GM23338 (cell line): Measurements from ENCODE around the gene LCE7A. TPM values are rescaled to one million over a fixed set of nuclear protein-coding genes. Genes with fewer than 3 reads are reported as not detected.

Source experiments
- ATAC-seq: fragments of 200-7000 bp; cut with Tn5 transposase; 3 replicates; pipeline ENCODE4 v1.9.1; 2020
- DNase-seq: peaks from one replicate; pipeline ENCODE4 v3.0.0-alpha.2; 2015; ENCODE audit warnings: low spot score
- H2AFZ ChIP-seq: fragments of 200-600 bp; sonication (generic); 2 replicates; pipeline ENCODE4 v1.8.0; 2016; ENCODE audit warnings: antibody characterized with exemption, mild to moderate bottlenecking, moderate library complexity
- H3F3A ChIP-seq: fragments of 200-600 bp; sonication (generic); replicated peaks from 2 replicates; pipeline ENCODE4 v1.8.0; 2017; ENCODE audit warnings: antibody characterized with exemption, mixed run types, low read depth
- H3K27ac ChIP-seq: fragments of 200-600 bp; sonication (generic); 2 replicates; pipeline ENCODE4 v1.6.1; 2016; ENCODE audit warnings: low read depth
- H3K27me3 ChIP-seq: fragments of 200-600 bp; sonication (generic); 2 replicates; pipeline ENCODE4 v1.8.0; 2016; ENCODE audit warnings: mild to moderate bottlenecking, mixed run types, moderate library complexity; ENCODE audit not compliant: insufficient read depth
- H3K36me3 ChIP-seq: fragments of 200-600 bp; sonication (generic); 2 replicates; pipeline ENCODE4 v1.8.0; 2016; ENCODE audit warnings: mild to moderate bottlenecking; ENCODE audit not compliant: insufficient read depth
- H3K4me1 ChIP-seq: fragments of 200-600 bp; sonication (generic); 2 replicates; pipeline ENCODE4 v1.8.0; 2016; ENCODE audit warnings: mild to moderate bottlenecking, moderate library complexity; ENCODE audit not compliant: insufficient read depth
- H3K4me2 ChIP-seq: fragments of 200-600 bp; sonication (generic); 2 replicates; pipeline ENCODE4 v1.7.1; 2017; ENCODE audit warnings: mixed run types
- H3K4me3 ChIP-seq: fragments of 200-600 bp; sonication (generic); 2 replicates; pipeline ENCODE4 v1.6.1; 2016; ENCODE audit warnings: mixed run types
- H3K79me2 ChIP-seq: fragments of 200-600 bp; sonication (generic); replicated peaks from 2 replicates; pipeline ENCODE4 v1.8.0; 2017; ENCODE audit warnings: mild to moderate bottlenecking; ENCODE audit not compliant: insufficient read depth
- H3K9me2 ChIP-seq: fragments of 200-600 bp; sonication (generic); 2 replicates; pipeline ENCODE4 v1.8.0; 2017; ENCODE audit not compliant: insufficient read depth
- H4K20me1 ChIP-seq: fragments of 200-600 bp; sonication (generic); replicated peaks from 2 replicates; pipeline ENCODE4 v1.8.0; 2017; ENCODE audit warnings: mild to moderate bottlenecking; ENCODE audit not compliant: insufficient read depth
- H3K27ac Mint-ChIP-seq: 2 replicates; pipeline ENCODE4 v1.8.0; 2020; ENCODE audit warnings: inconsistent platforms, mild to moderate bottlenecking, moderate library complexity, mixed read lengths
- H3K27me3 Mint-ChIP-seq: 3 replicates; pipeline ENCODE4 v1.8.0; 2022; ENCODE audit warnings: low read depth, mild to moderate bottlenecking, moderate library complexity, mixed read lengths, inconsistent platforms; ENCODE audit not compliant: insufficient read depth, poor library complexity
- H3K36me3 Mint-ChIP-seq: 3 replicates; pipeline ENCODE4 v1.8.0; 2021; ENCODE audit warnings: low read depth, mild to moderate bottlenecking, inconsistent platforms, moderate library complexity, mixed read lengths
- H3K4me1 Mint-ChIP-seq: 3 replicates; pipeline ENCODE4 v1.8.0; 2020; ENCODE audit warnings: mild to moderate bottlenecking, inconsistent platforms, mixed read lengths
- H3K4me3 Mint-ChIP-seq: 3 replicates; pipeline ENCODE4 v1.8.0; 2021; ENCODE audit warnings: moderate library complexity, mild to moderate bottlenecking, inconsistent platforms, mixed read lengths
- H3K9me3 Mint-ChIP-seq: 3 replicates; pipeline ENCODE4 v1.8.0; 2020; ENCODE audit warnings: moderate library complexity, mild to moderate bottlenecking, inconsistent platforms, mixed read lengths
- CREB1 ChIP-seq: fragments of 250-450 bp; sonication (Bioruptor Pico); IDR thresholded peaks from 2 replicates; pipeline ENCODE4 v1.5.0; 2020; ENCODE audit warnings: low read depth, mild to moderate bottlenecking, moderate library complexity
- ETS1 ChIP-seq: IDR thresholded peaks from 2 replicates; pipeline ENCODE4 v1.6.1; 2016; ENCODE audit warnings: antibody characterized with exemption
- EZH2 ChIP-seq: fragments of 200-600 bp; sonication (generic); IDR thresholded peaks from one replicate; pipeline ENCODE4 v1.8.0; 2017; ENCODE audit warnings: antibody characterized with exemption, mild to moderate bottlenecking, low read depth; ENCODE audit not compliant: unreplicated experiment
- EZH2phosphoT487 ChIP-seq: fragments of 200-600 bp; sonication (generic); IDR thresholded peaks from one replicate; pipeline ENCODE4 v1.8.1; 2018; ENCODE audit warnings: antibody characterized with exemption; ENCODE audit not compliant: unreplicated experiment
- JUNB ChIP-seq: IDR thresholded peaks from one replicate; pipeline ENCODE4 v1.6.1; 2016; ENCODE audit warnings: antibody characterized with exemption; ENCODE audit not compliant: unreplicated experiment
- NANOG ChIP-seq: IDR thresholded peaks from 2 replicates; pipeline ENCODE4 v1.6.1; 2016; ENCODE audit warnings: antibody characterized with exemption, borderline replicate concordance
- POLR2AphosphoS5 ChIP-seq: IDR thresholded peaks from 2 replicates; pipeline ENCODE4 v1.6.1; 2016; ENCODE audit warnings: antibody characterized with exemption, low read depth
- REST ChIP-seq: IDR thresholded peaks from one replicate; pipeline ENCODE4 v1.6.1; 2018; ENCODE audit warnings: antibody characterized with exemption; ENCODE audit not compliant: unreplicated experiment
- STAT1 ChIP-seq: IDR thresholded peaks from one replicate; pipeline ENCODE4 v1.6.1; 2016; ENCODE audit warnings: antibody characterized with exemption; ENCODE audit not compliant: unreplicated experiment
- ZNF114 ChIP-seq: fragments of 250-450 bp; sonication (Bioruptor Pico); IDR thresholded peaks from 2 replicates; pipeline ENCODE4 v1.5.0; 2020; ENCODE audit warnings: mild to moderate bottlenecking, moderate library complexity
- ZNF331 ChIP-seq: fragments of 250-450 bp; sonication (Bioruptor Pico); IDR thresholded peaks from 2 replicates; pipeline ENCODE4 v1.5.0; 2020; ENCODE audit warnings: low read depth, mild to moderate bottlenecking, moderate library complexity
- polyA plus RNA-seq: library from polyadenylated mRNA; unstranded; fragments of >200 nt; fragmentation: Nextera tagmentation; extraction: Ambion mirVana; gene quantifications from 2 replicates; pipeline ENCODE4 v1.2.1, GENCODE V29; 2016
- total RNA-seq: library from RNA; depleted of rRNA; stranded (reverse); fragments of >200 nt; shearing (Covaris generic); gene quantifications from 2 replicates; pipeline ENCODE4 v1.2.3, GENCODE V29; 2014
- TF ChIP-seq, protein P1 (sequence below), 2 experiments: fragments of 200-600 bp in 1 of 2; sonication (generic) in 1 of 2; conservative IDR thresholded peaks; 2 replicates each; pipeline versions ENCODE4 v1.5.1 to v1.6.1; 2016 to 2017; ENCODE audit warnings: antibody characterized with exemption in 2 of 2, low read depth in 2 of 2, mild to moderate bottlenecking in 2 of 2, moderate library complexity in 1 of 2
- TF ChIP-seq, protein P2 (sequence below): fragments of 250-450 bp; sonication (Bioruptor Pico); IDR thresholded peaks from 2 replicates; pipeline ENCODE4 v1.5.0; 2020; ENCODE audit warnings: mild to moderate bottlenecking, moderate library complexity

Gene LCE7A
- total and polyA plus RNA-seq, 2 experiments from 2014 or later = not detected

- Histone ChIP-seq H3K79me2 (no peaks in the 10 kb centered on the region), H3K9me2 (no peaks in the 10 kb centered on the region), H4K20me1 (no peaks in the 10 kb centered on the region), H3K4me1 (no peaks in the 10 kb centered on the region), H3K27ac (no peak overlapping the region), H2AFZ (peak overlapping the region; percentile 72; the same call in 1 of the 2 replicates), H3K27me3 (no peaks in the 10 kb centered on the region), H3K4me3 (no peak overlapping the region), H3F3A (no peaks in the 10 kb centered on the region), H3K36me3 (no peaks in the 10 kb centered on the region), H3K4me2 (no peak overlapping the region)
- Mint-ChIP-seq H3K4me3 (no peak overlapping the region), H3K9me3 (no peaks in the 10 kb centered on the region), H3K27me3 (peaks cover 2% of the 10 kb centered on the region), H3K4me1 (no peaks in the 10 kb centered on the region), H3K27ac (no peak overlapping the region), H3K36me3 (no peaks in the 10 kb centered on the region)
- DNase-seq (no peak), ATAC-seq (no peak)
- TF ChIP-seq, protein P1, sequence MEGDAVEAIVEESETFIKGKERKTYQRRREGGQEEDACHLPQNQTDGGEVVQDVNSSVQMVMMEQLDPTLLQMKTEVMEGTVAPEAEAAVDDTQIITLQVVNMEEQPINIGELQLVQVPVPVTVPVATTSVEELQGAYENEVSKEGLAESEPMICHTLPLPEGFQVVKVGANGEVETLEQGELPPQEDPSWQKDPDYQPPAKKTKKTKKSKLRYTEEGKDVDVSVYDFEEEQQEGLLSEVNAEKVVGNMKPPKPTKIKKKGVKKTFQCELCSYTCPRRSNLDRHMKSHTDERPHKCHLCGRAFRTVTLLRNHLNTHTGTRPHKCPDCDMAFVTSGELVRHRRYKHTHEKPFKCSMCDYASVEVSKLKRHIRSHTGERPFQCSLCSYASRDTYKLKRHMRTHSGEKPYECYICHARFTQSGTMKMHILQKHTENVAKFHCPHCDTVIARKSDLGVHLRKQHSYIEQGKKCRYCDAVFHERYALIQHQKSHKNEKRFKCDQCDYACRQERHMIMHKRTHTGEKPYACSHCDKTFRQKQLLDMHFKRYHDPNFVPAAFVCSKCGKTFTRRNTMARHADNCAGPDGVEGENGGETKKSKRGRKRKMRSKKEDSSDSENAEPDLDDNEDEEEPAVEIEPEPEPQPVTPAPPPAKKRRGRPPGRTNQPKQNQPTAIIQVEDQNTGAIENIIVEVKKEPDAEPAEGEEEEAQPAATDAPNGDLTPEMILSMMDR (conservative IDR thresholded peaks at IDR 0.05; ENCODE audit: low read depth in 2 of 2) = no peak
- no peak for TF ChIP-seq ZNF331 (CRISPR knock-in tag)
- TF ChIP-seq POLR2AphosphoS5 = no peak
- TF ChIP-seq CREB1 = no peak
- no peak for TF ChIP-seq REST
- TF ChIP-seq, protein P2, sequence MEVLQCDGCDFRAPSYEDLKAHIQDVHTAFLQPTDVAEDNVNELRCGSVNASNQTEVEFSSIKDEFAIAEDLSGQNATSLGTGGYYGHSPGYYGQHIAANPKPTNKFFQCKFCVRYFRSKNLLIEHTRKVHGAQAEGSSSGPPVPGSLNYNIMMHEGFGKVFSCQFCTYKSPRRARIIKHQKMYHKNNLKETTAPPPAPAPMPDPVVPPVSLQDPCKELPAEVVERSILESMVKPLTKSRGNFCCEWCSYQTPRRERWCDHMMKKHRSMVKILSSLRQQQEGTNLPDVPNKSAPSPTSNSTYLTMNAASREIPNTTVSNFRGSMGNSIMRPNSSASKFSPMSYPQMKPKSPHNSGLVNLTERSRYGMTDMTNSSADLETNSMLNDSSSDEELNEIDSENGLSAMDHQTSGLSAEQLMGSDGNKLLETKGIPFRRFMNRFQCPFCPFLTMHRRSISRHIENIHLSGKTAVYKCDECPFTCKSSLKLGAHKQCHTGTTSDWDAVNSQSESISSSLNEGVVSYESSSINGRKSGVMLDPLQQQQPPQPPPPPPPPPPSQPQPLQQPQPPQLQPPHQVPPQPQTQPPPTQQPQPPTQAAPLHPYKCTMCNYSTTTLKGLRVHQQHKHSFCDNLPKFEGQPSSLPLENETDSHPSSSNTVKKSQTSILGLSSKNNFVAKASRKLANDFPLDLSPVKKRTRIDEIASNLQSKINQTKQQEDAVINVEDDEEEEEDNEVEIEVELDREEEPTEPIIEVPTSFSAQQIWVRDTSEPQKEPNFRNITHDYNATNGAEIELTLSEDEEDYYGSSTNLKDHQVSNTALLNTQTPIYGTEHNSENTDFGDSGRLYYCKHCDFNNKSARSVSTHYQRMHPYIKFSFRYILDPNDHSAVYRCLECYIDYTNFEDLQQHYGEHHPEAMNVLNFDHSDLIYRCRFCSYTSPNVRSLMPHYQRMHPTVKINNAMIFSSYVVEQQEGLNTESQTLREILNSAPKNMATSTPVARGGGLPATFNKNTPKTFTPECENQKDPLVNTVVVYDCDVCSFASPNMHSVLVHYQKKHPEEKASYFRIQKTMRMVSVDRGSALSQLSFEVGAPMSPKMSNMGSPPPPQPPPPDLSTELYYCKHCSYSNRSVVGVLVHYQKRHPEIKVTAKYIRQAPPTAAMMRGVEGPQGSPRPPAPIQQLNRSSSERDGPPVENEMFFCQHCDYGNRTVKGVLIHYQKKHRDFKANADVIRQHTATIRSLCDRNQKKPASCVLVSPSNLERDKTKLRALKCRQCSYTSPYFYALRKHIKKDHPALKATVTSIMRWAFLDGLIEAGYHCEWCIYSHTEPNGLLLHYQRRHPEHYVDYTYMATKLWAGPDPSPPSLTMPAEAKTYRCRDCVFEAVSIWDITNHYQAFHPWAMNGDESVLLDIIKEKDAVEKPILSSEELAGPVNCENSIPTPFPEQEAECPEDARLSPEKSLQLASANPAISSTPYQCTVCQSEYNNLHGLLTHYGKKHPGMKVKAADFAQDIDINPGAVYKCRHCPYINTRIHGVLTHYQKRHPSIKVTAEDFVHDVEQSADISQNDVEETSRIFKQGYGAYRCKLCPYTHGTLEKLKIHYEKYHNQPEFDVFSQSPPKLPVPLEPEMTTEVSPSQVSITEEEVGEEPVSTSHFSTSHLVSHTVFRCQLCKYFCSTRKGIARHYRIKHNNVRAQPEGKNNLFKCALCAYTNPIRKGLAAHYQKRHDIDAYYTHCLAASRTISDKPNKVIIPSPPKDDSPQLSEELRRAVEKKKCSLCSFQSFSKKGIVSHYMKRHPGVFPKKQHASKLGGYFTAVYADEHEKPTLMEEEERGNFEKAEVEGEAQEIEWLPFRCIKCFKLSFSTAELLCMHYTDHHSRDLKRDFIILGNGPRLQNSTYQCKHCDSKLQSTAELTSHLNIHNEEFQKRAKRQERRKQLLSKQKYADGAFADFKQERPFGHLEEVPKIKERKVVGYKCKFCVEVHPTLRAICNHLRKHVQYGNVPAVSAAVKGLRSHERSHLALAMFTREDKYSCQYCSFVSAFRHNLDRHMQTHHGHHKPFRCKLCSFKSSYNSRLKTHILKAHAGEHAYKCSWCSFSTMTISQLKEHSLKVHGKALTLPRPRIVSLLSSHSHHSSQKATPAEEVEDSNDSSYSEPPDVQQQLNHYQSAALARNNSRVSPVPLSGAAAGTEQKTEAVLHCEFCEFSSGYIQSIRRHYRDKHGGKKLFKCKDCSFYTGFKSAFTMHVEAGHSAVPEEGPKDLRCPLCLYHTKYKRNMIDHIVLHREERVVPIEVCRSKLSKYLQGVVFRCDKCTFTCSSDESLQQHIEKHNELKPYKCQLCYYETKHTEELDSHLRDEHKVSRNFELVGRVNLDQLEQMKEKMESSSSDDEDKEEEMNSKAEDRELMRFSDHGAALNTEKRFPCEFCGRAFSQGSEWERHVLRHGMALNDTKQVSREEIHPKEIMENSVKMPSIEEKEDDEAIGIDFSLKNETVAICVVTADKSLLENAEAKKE (CRISPR knock-in tag) = no peak
- TF ChIP-seq NANOG = no peak
- TF ChIP-seq ZNF114 (CRISPR knock-in tag) = no peak
- no peak for TF ChIP-seq EZH2phosphoT487
- TF ChIP-seq EZH2 = no peak
- no peak for TF ChIP-seq STAT1
- no peak for TF ChIP-seq ETS1
- TF ChIP-seq JUNB = no peak
Measured at GRCh38 chr1:152871731-152872126, 11.9 kb downstream of the LCE7A start.
